ENCODE results near the gene EEF1G. TPM values are rescaled to one million over a fixed set of nuclear protein-coding genes. Genes with fewer than 3 reads are reported as not detected.

EEF1G gene
- total RNA-seq, 1 experiment from 2014 or later: 1,667 TPM

DNA sequence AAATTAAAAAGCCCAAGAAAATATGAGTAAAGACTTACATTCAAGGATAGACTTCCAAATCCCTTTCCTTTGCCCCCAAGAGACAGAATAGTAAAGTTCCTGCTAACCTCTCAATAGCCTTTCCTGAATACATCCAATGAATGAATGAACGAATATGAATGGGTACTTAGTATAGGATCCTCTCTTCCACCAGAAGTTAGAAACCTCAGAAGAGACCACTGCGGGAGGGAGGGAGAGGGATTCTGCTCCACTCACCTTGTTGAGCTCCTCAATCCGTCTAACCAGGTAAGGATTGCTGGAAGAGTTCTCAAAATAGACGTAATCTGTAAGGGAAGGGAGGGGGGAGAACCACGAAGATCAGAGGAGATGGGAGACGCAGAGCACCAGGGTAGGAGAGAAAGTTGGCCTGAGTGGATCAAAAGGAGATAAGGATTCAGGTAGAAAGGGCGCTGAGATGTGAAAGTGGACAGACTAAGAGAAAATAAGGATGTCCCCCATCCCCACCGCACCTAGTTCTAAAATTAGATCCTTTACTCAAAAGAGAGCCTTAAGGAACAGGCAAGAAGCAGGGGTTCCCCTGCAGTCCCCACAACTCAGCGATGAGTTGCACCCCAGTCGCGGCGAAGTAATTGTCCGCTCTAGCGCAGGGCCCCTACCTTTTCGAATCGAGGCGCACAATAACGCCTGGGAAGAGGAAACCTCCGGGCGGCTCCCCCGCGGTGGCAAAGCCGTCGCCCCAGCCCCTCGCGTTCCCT is 26.9 kb upstream of the EEF1G start (continued):
- TF ChIP-seq, protein P1, sequence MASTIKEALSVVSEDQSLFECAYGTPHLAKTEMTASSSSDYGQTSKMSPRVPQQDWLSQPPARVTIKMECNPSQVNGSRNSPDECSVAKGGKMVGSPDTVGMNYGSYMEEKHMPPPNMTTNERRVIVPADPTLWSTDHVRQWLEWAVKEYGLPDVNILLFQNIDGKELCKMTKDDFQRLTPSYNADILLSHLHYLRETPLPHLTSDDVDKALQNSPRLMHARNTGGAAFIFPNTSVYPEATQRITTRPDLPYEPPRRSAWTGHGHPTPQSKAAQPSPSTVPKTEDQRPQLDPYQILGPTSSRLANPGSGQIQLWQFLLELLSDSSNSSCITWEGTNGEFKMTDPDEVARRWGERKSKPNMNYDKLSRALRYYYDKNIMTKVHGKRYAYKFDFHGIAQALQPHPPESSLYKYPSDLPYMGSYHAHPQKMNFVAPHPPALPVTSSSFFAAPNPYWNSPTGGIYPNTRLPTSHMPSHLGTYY (CRISPR knock-in tag; IDR thresholded peaks at IDR 0.05): no peak
- TF ChIP-seq SMAD4 (CRISPR knock-in tag; IDR thresholded peaks at IDR 0.05) (no peak), ZNF121 (CRISPR knock-in tag; IDR thresholded peaks at IDR 0.05) (no peak), RELA (CRISPR knock-in tag; IDR thresholded peaks at IDR 0.05; ENCODE audit: borderline replicate concordance) (no peak), GRHL2 (CRISPR knock-in tag; IDR thresholded peaks at IDR 0.05; ENCODE audit: insufficient replicate concordance, severe bottlenecking) (no peak), PRRX2 (CRISPR knock-in tag; IDR thresholded peaks at IDR 0.05) (no peak)
- TF ChIP-seq, protein P2, sequence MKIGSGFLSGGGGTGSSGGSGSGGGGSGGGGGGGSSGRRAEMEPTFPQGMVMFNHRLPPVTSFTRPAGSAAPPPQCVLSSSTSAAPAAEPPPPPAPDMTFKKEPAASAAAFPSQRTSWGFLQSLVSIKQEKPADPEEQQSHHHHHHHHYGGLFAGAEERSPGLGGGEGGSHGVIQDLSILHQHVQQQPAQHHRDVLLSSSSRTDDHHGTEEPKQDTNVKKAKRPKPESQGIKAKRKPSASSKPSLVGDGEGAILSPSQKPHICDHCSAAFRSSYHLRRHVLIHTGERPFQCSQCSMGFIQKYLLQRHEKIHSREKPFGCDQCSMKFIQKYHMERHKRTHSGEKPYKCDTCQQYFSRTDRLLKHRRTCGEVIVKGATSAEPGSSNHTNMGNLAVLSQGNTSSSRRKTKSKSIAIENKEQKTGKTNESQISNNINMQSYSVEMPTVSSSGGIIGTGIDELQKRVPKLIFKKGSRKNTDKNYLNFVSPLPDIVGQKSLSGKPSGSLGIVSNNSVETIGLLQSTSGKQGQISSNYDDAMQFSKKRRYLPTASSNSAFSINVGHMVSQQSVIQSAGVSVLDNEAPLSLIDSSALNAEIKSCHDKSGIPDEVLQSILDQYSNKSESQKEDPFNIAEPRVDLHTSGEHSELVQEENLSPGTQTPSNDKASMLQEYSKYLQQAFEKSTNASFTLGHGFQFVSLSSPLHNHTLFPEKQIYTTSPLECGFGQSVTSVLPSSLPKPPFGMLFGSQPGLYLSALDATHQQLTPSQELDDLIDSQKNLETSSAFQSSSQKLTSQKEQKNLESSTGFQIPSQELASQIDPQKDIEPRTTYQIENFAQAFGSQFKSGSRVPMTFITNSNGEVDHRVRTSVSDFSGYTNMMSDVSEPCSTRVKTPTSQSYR (CRISPR knock-in tag; IDR thresholded peaks at IDR 0.05): no peak
- TF ChIP-seq, protein P3, sequence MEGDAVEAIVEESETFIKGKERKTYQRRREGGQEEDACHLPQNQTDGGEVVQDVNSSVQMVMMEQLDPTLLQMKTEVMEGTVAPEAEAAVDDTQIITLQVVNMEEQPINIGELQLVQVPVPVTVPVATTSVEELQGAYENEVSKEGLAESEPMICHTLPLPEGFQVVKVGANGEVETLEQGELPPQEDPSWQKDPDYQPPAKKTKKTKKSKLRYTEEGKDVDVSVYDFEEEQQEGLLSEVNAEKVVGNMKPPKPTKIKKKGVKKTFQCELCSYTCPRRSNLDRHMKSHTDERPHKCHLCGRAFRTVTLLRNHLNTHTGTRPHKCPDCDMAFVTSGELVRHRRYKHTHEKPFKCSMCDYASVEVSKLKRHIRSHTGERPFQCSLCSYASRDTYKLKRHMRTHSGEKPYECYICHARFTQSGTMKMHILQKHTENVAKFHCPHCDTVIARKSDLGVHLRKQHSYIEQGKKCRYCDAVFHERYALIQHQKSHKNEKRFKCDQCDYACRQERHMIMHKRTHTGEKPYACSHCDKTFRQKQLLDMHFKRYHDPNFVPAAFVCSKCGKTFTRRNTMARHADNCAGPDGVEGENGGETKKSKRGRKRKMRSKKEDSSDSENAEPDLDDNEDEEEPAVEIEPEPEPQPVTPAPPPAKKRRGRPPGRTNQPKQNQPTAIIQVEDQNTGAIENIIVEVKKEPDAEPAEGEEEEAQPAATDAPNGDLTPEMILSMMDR (IDR thresholded peaks at IDR 0.05): no peak

DNA sequence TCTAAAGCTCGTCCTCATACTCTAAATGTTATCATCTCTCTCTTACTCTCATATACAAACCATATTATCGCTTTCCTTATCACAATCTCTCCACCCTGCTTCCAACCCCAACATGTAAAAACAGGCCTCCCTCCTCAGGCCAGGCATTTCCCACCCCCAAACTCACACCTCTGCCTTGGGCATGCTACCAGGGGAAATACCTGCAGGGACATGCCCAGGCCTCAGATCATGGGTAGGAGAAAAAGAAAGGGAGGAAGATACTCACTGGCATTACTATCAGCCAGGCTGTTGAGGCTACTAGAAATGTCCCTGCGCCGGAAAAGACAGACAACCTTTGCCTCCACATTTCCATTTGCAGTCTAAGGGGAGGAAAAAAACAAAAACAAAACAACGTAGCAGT is 26.2 kb upstream of the EEF1G start:
- H3K36me3 Mint-ChIP-seq: peaks cover 53% of the 10 kb centered on the region
- H3K4me3 Mint-ChIP-seq: peak overlapping the region; percentile 91
- ATAC-seq (no peak), DNase-seq (ENCODE audit: low spot score) (no peak)
- H3K9me3 Mint-ChIP-seq: no peaks in the 10 kb centered on the region
- CTCF ChIA-PET: interaction anchor here (0.6 to 8.9 kb wide), 6 partner anchors 7 to 175 kb away, joined by 3 to 74 read pairs (median 5); partner anchors contain the start of genes BSCL2, EML3, GNG3 and ROM1
- peaks cover 40% of the 10 kb centered on the region for H3K4me1 Mint-ChIP-seq
- H3K27me3 Mint-ChIP-seq (ENCODE audit: low read depth): peaks cover 24% of the 10 kb centered on the region
- peak overlapping the region; percentile 26 for H3K27ac Mint-ChIP-seq
- no peak for TF ChIP-seq PRRX2 (CRISPR knock-in tag; IDR thresholded peaks at IDR 0.05)
- no peak for TF ChIP-seq ZNF423 (CRISPR knock-in tag; IDR thresholded peaks at IDR 0.05)
- TF ChIP-seq, protein P1 (CRISPR knock-in tag; IDR thresholded peaks at IDR 0.05): no peak
- no peak for TF ChIP-seq MYBL2 (CRISPR knock-in tag; IDR thresholded peaks at IDR 0.05)
- no peak for TF ChIP-seq ESRRA (CRISPR knock-in tag; IDR thresholded peaks at IDR 0.05; ENCODE audit: borderline replicate concordance)
- TF ChIP-seq, protein P4, sequence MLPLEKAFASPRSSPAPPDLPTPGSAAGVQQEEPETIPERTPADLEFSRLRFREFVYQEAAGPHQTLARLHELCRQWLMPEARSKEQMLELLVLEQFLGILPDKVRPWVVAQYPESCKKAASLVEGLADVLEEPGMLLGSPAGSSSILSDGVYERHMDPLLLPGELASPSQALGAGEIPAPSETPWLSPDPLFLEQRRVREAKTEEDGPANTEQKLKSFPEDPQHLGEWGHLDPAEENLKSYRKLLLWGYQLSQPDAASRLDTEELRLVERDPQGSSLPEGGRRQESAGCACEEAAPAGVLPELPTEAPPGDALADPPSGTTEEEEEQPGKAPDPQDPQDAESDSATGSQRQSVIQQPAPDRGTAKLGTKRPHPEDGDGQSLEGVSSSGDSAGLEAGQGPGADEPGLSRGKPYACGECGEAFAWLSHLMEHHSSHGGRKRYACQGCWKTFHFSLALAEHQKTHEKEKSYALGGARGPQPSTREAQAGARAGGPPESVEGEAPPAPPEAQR (CRISPR knock-in tag; IDR thresholded peaks at IDR 0.05): no peak
- TF ChIP-seq ELF4 (CRISPR knock-in tag; IDR thresholded peaks at IDR 0.05; ENCODE audit: low read depth): no peak
- TF ChIP-seq, protein P5, sequence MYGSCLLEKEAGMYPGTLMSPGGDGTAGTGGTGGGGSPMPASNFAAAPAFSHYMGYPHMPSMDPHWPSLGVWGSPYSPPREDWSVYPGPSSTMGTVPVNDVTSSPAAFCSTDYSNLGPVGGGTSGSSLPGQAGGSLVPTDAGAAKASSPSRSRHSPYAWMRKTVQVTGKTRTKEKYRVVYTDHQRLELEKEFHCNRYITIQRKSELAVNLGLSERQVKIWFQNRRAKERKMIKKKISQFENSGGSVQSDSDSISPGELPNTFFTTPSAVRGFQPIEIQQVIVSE (CRISPR knock-in tag; IDR thresholded peaks at IDR 0.05; ENCODE audit: borderline replicate concordance): no peak
- no peak for TF ChIP-seq GRHL2 (CRISPR knock-in tag; IDR thresholded peaks at IDR 0.05; ENCODE audit: insufficient replicate concordance, severe bottlenecking)
- TF ChIP-seq JAZF1 (CRISPR knock-in tag; IDR thresholded peaks at IDR 0.05): no peak
- TF ChIP-seq, protein P3 (IDR thresholded peaks at IDR 0.05): no peak
- POLR2A ChIA-PET: interaction anchor here (0.5 to 3.1 kb wide), 6 partner anchors 8 to 241 kb away, joined by 3 to 53 read pairs (median 10); partner anchors contain the start of genes B3GAT3, C11orf98, CSKMT and EEF1G

Data from WTC11 (cell line).